DND-41 (cell line): ENCODE results near the gene CDR2.
A peak's percentile ranks its signal among the peaks of the same experiment; 100 is the strongest.

Experiments
- ATAC-seq: fragments of 200-7000 bp; cut with Tn5 transposase; 3 replicates; pipeline ENCODE4 v1.9.1; 2021; ENCODE audit warnings: low read depth; ENCODE audit not compliant: insufficient read depth
- DNase-seq: peaks from one replicate; pipeline ENCODE4 v3.0.0-alpha.2; 2020
- H2AFZ ChIP-seq: 2 replicates; pipeline ENCODE4 v1.6.0; 2012; ENCODE audit warnings: low read depth, low read length
- H3K27ac ChIP-seq: 2 replicates; pipeline ENCODE4 v1.5.1; 2012; ENCODE audit warnings: low read length, inconsistent platforms
- H3K27me3 ChIP-seq: fragments of 200-600 bp; sonication (generic); 2 replicates; pipeline ENCODE4 v1.6.0; 2012; ENCODE audit warnings: low read length, mild to moderate bottlenecking, inconsistent platforms; ENCODE audit not compliant: insufficient read depth, poor library complexity
- H3K36me3 ChIP-seq: 2 replicates; pipeline ENCODE4 v1.5.1; 2012; ENCODE audit warnings: low read length, inconsistent platforms; ENCODE audit not compliant: insufficient read depth
- H3K4me1 ChIP-seq: 2 replicates; pipeline ENCODE4 v1.5.1; 2012; ENCODE audit warnings: mild to moderate bottlenecking, low read length; ENCODE audit not compliant: insufficient read depth
- H3K4me2 ChIP-seq: 2 replicates; pipeline ENCODE4 v1.6.0; 2012; ENCODE audit warnings: mild to moderate bottlenecking, moderate library complexity, low read length, inconsistent platforms; ENCODE audit not compliant: insufficient read depth
- H3K4me3 ChIP-seq, 2 experiments: fragments of 200-600 bp in 1 of 2; shearing (Covaris generic) in 1 of 2; 2 replicates each; pipeline ENCODE4 v1.5.1; 2012 to 2016; ENCODE audit warnings: inconsistent platforms in 2 of 2, low read length in 2 of 2, mild to moderate bottlenecking in 2 of 2, low read depth in 1 of 2, moderate library complexity in 1 of 2
- H3K79me2 ChIP-seq: 2 replicates; pipeline ENCODE4 v1.6.0; 2012; ENCODE audit warnings: low read length, inconsistent platforms; ENCODE audit not compliant: insufficient read depth
- H3K9ac ChIP-seq: 2 replicates; pipeline ENCODE4 v1.6.0; 2012; ENCODE audit warnings: low read depth, mild to moderate bottlenecking, inconsistent platforms, low read length, moderate library complexity
- H3K9me3 ChIP-seq: 2 replicates; pipeline ENCODE4 v1.5.1; 2012; ENCODE audit warnings: low read length, moderate library complexity, mild to moderate bottlenecking, inconsistent platforms; ENCODE audit not compliant: insufficient read depth, severe bottlenecking
- H4K20me1 ChIP-seq: 2 replicates; pipeline ENCODE4 v1.6.0; 2012; ENCODE audit warnings: low read length; ENCODE audit not compliant: insufficient read depth
- CTCF ChIP-seq: IDR thresholded peaks from 2 replicates; pipeline ENCODE4 v1.5.1; 2012; ENCODE audit warnings: borderline replicate concordance, low read length, moderate library complexity, mild to moderate bottlenecking; ENCODE audit not compliant: poor library complexity, severe bottlenecking; ENCODE audit errors: extremely low read depth
- EZH2 ChIP-seq: IDR thresholded peaks from 3 replicates; pipeline ENCODE4 v1.6.1; 2012; ENCODE audit warnings: borderline replicate concordance, low read depth, mild to moderate bottlenecking, moderate library complexity, low read length, inconsistent platforms; ENCODE audit not compliant: severe bottlenecking

The CDR2 gene

DNA sequence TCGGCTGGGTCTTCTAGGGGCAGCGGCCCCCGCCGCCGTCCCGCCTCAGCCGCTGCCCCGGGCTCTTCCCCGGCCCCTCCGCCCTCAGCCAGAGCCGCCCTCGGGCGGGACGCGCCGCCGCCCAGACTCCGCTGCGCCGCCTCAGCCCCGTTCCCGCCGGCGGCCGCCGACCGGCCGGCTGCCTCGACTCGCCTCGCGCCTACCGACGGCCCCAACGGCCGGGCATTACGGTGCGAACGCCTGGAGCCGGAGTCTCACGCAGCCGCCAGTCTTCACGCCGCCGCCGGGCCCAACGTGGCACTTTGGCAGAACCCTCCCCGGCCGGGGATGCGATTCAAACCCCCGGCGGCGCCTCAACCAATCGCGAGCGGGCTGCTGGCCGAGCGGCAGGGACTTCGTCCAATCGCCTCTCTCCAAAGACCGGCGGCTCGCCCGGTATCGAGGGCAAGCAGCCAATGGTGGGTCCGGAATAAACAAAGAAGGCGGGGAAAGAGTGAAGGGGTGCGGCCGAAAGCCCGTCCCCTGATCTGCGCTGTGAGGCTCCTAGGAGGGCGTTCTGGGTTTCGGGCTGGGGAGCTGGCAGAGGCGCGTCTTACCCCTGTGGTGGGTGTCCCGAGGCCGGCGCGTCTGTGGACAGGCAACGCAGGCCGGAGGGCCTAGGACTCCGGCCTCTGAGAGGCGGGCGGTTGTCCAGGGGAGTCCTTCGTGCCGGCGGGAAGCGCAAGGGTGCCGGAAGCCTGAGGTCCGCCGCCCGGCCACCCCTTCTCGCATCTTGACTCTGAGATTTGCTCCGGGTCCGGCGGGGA is at the start of gene CDR2:
Gene CDR2, minus strand, starts transcription at position 309 of the 806 bp plus-strand sequence. CDS start 310 bp downstream, outside the sequence.
- peaks cover 1% of the 10 kb centered on the region; the same call in 1 of the 2 replicates for H4K20me1 ChIP-seq
- DNase-seq (peak; percentile 98), ATAC-seq (peak; percentile 95)
- H3K27me3 ChIP-seq: no peaks in the 10 kb centered on the region
- no peaks in the 10 kb centered on the region for H3K9me3 ChIP-seq
- peaks cover 42% of the 10 kb centered on the region for H3K4me1 ChIP-seq
- peak within 1 kb of the TSS; percentile 75 to 77 for H3K4me3 ChIP-seq
- peaks cover 37% of the 10 kb centered on the region for H3K79me2 ChIP-seq
- TF ChIP-seq EZH2: no peak
- TF ChIP-seq CTCF: no peak
- H3K27ac ChIP-seq: peak within 1 kb of the TSS; percentile 65
- H3K9ac ChIP-seq: peak within 1 kb of the TSS; percentile 77
- H2AFZ ChIP-seq: peak within 1 kb of the TSS; percentile 96
- peak within 1 kb of the TSS; percentile 87 for H3K4me2 ChIP-seq
- H3K36me3 ChIP-seq: no peaks in the 10 kb centered on the region

- Histone ChIP-seq H2AFZ (no peak overlapping the region), H3K36me3 (peaks cover 30% of the 10 kb centered on the region), H3K27me3 (no peaks in the 10 kb centered on the region), H3K4me3 (no peak overlapping the region), H3K79me2 (no peaks in the 10 kb centered on the region), H3K27ac (no peak overlapping the region), H3K9ac (no peak overlapping the region), H4K20me1 (no peaks in the 10 kb centered on the region; the same call in 1 of the 2 replicates), H3K4me2 (no peak overlapping the region), H3K4me1 (no peaks in the 10 kb centered on the region), H3K9me3 (no peaks in the 10 kb centered on the region)
- no peak for ATAC-seq
- no peak for TF ChIP-seq EZH2
- TF ChIP-seq CTCF: no peak
- DNase-seq: no peak
Measured at GRCh38 chr16:22423716-22424115, 49.3 kb upstream of the CDR2 start.

- DNase-seq: no peak
- H3K4me2 ChIP-seq: no peak overlapping the region
- no peak overlapping the region for H3K4me3 ChIP-seq
- H3K27ac ChIP-seq: no peak overlapping the region
- peaks cover 16% of the 10 kb centered on the region for H3K36me3 ChIP-seq
- H4K20me1 ChIP-seq: no peaks in the 10 kb centered on the region; the same call in 1 of the 2 replicates
- TF ChIP-seq CTCF (no peak), EZH2 (no peak)
- no peaks in the 10 kb centered on the region for H3K79me2 ChIP-seq
- H3K9me3 ChIP-seq: no peaks in the 10 kb centered on the region
- no peak overlapping the region for H3K9ac ChIP-seq
- H3K27me3 ChIP-seq: no peaks in the 10 kb centered on the region
- ATAC-seq: no peak
- H2AFZ ChIP-seq: no peak overlapping the region
- H3K4me1 ChIP-seq: no peaks in the 10 kb centered on the region
Measured at GRCh38 chr16:22421136-22421535, 46.7 kb upstream of the CDR2 start.
